ENCODE data around the gene ATP2C2. TPM values are rescaled to one million over a fixed set of nuclear protein-coding genes. Genes with fewer than 3 reads are reported as not detected.
"Not testable (repeated sequence)": the region's sequence is repeated elsewhere in the genome, so short reads cannot be mapped to it uniquely, and the experiment has no call there.

ATP2C2 gene
- total RNA-seq, 1 experiment from 2014 or later: not detected

GRCh38 chr16:84390131-84390785 lies 21.9 kb downstream of the ATP2C2 start:
- no peak for DNase-seq (ENCODE audit: extremely low read depth, low read depth)

GRCh38 chr16:84391151-84392030 lies 23.1 kb downstream of the ATP2C2 start:
- DNase-seq (ENCODE audit: extremely low read depth, low read depth): no peak

- DNase-seq (ENCODE audit: extremely low read depth, low read depth): no peak
Measured at GRCh38 chr16:84392031-84392360, 23.7 kb downstream of the ATP2C2 start.

- not testable (repeated sequence) for DNase-seq (ENCODE audit: extremely low read depth, low read depth)
Measured at GRCh38 chr16:84396082-84396481, 27.7 kb downstream of the ATP2C2 start.

GRCh38 chr16:84396537-84397008 lies 28.2 kb downstream of the ATP2C2 start:
- no peak for DNase-seq (ENCODE audit: extremely low read depth, low read depth)

GRCh38 chr16:84397090-84397489 lies 28.8 kb downstream of the ATP2C2 start:
- no peak for DNase-seq (ENCODE audit: extremely low read depth, low read depth)

- DNase-seq (ENCODE audit: extremely low read depth, low read depth): no peak
Measured at GRCh38 chr16:84398701-84399100, 30.4 kb downstream of the ATP2C2 start.

GRCh38 chr16:84399912-84400311 lies 31.6 kb downstream of the ATP2C2 start:
- not testable (repeated sequence) for DNase-seq (ENCODE audit: extremely low read depth, low read depth)

GRCh38 chr16:84403435-84403834 lies 35.1 kb downstream of the ATP2C2 start:
- DNase-seq (ENCODE audit: extremely low read depth, low read depth): not testable (repeated sequence)

GRCh38 chr16:84404324-84404723 lies 36.0 kb downstream of the ATP2C2 start:
- DNase-seq (ENCODE audit: extremely low read depth, low read depth): no peak

GRCh38 chr16:84404936-84405639 lies 36.8 kb downstream of the ATP2C2 start:
- DNase-seq (ENCODE audit: extremely low read depth, low read depth): no peak

GRCh38 chr16:84406006-84406963 lies 37.9 kb downstream of the ATP2C2 start:
- no peak for DNase-seq (ENCODE audit: extremely low read depth, low read depth)

- no peak for DNase-seq (ENCODE audit: extremely low read depth, low read depth)
Measured at GRCh38 chr16:84407588-84408313, 39.4 kb downstream of the ATP2C2 start.

GRCh38 chr16:84408314-84408690 lies 40.0 kb downstream of the ATP2C2 start:
- no peak for DNase-seq (ENCODE audit: extremely low read depth, low read depth)

- DNase-seq (ENCODE audit: extremely low read depth, low read depth): no peak
Measured at GRCh38 chr16:84408856-84409255, 40.5 kb downstream of the ATP2C2 start.

GRCh38 chr16:84410361-84411138 lies 42.2 kb downstream of the ATP2C2 start:
- DNase-seq (ENCODE audit: extremely low read depth, low read depth): no peak

- DNase-seq (ENCODE audit: extremely low read depth, low read depth): no peak
Measured at GRCh38 chr16:84411768-84412167, 43.4 kb downstream of the ATP2C2 start.

- DNase-seq (ENCODE audit: extremely low read depth, low read depth): no peak
Measured at GRCh38 chr16:84412262-84412661, 43.9 kb downstream of the ATP2C2 start.

Data from NCI-H460 (cell line).